A673 (cell line): ENCODE measurements around the gene MMP27. TPM values are rescaled to one million over a fixed set of nuclear protein-coding genes. Genes with fewer than 3 reads are reported as not detected.

Experiments
- BruUV-seq: library from RNA; stranded (reverse); fragments of 400-500 nt; replicated peaks from 2 replicates; lab custom pipeline; 2021; lab: Mats Ljungman, UMichigan
- CTCF ChIA-PET: fragments of 300-600 bp; sonication (Branson Sonifier 250); formaldehyde crosslinking; loops from one replicate; lab custom pipeline; 2022; ENCODE audit warnings: antibody characterized with exemption; lab: Charles Lee
- POLR2A ChIA-PET: fragments of 300-600 bp; sonication (Branson Sonifier 250); formaldehyde crosslinking; loops from one replicate; lab custom pipeline; 2022; ENCODE audit warnings: antibody characterized with exemption; ENCODE audit not compliant: low non-redundant PET; lab: Charles Lee
- DNase-seq: peaks from one replicate; pipeline ENCODE4 v3.0.0-alpha.2; 2015; ENCODE audit warnings: low spot score
- H3K27ac ChIP-seq: fragments of 200-600 bp; sonication (generic); 2 replicates; pipeline ENCODE4 v1.5.1; 2016; ENCODE audit warnings: mixed run types, low read depth, mild to moderate bottlenecking, mixed read lengths, antibody characterized with exemption, low read length; ENCODE audit not compliant: poor library complexity, severe bottlenecking
- H3K27me3 ChIP-seq: fragments of 200-600 bp; sonication (generic); replicated peaks from 2 replicates; pipeline ENCODE4 v1.6.1; 2017; ENCODE audit warnings: mixed run types, low read depth, mild to moderate bottlenecking, mixed read lengths, antibody characterized with exemption, low read length; ENCODE audit not compliant: insufficient read depth, poor library complexity
- H3K36me3 ChIP-seq: fragments of 200-600 bp; sonication (generic); 2 replicates; pipeline ENCODE4 v1.6.1; 2016; ENCODE audit warnings: mixed run types, mild to moderate bottlenecking, mixed read lengths, antibody characterized with exemption, low read length; ENCODE audit not compliant: insufficient read depth, poor library complexity, severe bottlenecking
- H3K4me1 ChIP-seq: fragments of 200-600 bp; sonication (generic); 2 replicates; pipeline ENCODE4 v1.6.1; 2017; ENCODE audit warnings: mixed run types, mild to moderate bottlenecking, mixed read lengths, antibody characterized with exemption, low read length; ENCODE audit not compliant: insufficient read depth, poor library complexity, severe bottlenecking
- H3K4me3 ChIP-seq: fragments of 200-600 bp; sonication (generic); 2 replicates; pipeline ENCODE4 v1.5.1; 2016; ENCODE audit warnings: low read depth, mixed run types, mild to moderate bottlenecking, mixed read lengths, low read length; ENCODE audit not compliant: poor library complexity, severe bottlenecking
- H3K9me3 ChIP-seq: fragments of 200-600 bp; sonication (generic); 2 replicates; pipeline ENCODE4 v1.6.1; 2016; ENCODE audit warnings: mixed run types, low read depth, mild to moderate bottlenecking, mixed read lengths, antibody characterized with exemption, low read length; ENCODE audit not compliant: poor library complexity, severe bottlenecking
- CTCF ChIP-seq: fragments of 300-800, 200-600 bp; sonication (generic); conservative IDR thresholded peaks from 2 replicates; pipeline ENCODE4 v1.5.1; 2017; ENCODE audit warnings: low read depth, mild to moderate bottlenecking, antibody characterized with exemption, low read length, moderate library complexity, mixed read lengths
- EZH2 ChIP-seq: fragments of 200-600 bp; sonication (generic); IDR thresholded peaks from 2 replicates; pipeline ENCODE4 v1.6.1; 2017; ENCODE audit warnings: borderline replicate concordance, low read depth, mild to moderate bottlenecking, mixed read lengths, antibody characterized with exemption, low read length; ENCODE audit not compliant: poor library complexity, severe bottlenecking
- intact Hi-C: fragments of 100-400 bp; cut with micrococcal nuclease; formaldehyde crosslinking; loops from one replicate; pipeline ENCODE4 v1.10.0; 2022; ENCODE audit not compliant: unreplicated experiment
- total RNA-seq: library from RNA; stranded (reverse); gene quantifications from 2 replicates; pipeline ENCODE4 v1.2.3, GENCODE V29; 2021

The MMP27 gene
- total RNA-seq, 1 experiment from 2014 or later = not detected

DNA sequence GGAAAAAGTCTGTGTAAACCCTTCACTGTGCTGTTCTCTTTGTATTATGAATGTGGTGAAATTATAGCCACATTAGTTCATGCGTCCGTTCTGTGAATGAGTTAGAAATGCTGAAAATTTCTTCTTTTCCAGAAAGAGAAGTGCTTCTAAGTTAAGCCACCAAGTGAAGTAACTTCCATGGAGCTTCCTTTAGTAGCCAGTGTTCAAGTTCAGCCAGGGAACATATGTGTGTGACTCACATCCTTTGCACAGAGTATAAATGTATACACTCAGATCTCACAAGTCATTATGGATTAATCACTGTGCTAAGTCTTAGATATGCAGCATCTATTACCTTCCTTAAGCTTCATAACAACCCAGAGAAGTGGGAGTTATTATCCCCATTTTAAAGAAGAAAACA lies 22.3 kb upstream of the MMP27 start:
- no TSS peak for BruUV-seq
- no peaks in the 10 kb centered on the region for H3K4me1 ChIP-seq
- H3K4me3 ChIP-seq = no peak overlapping the region
- no peaks in the 10 kb centered on the region for H3K27me3 ChIP-seq
- peak; percentile 62 for DNase-seq
- H3K36me3 ChIP-seq = no peaks in the 10 kb centered on the region
- no peak for TF ChIP-seq CTCF
- TF ChIP-seq EZH2 = no peak
- CTCF ChIA-PET = no interaction called here
- no peak overlapping the region for H3K27ac ChIP-seq
- POLR2A ChIA-PET = no interaction called here
- intact Hi-C loops = no loop called here
- no peaks in the 10 kb centered on the region for H3K9me3 ChIP-seq

GRCh38 chr11:102724904-102725500 lies 19.4 kb upstream of the MMP27 start, which contains the start of gene MMP8:
MMP8 (minus strand) TSS chr11:102724954; CDS start chr11:102724855, 99 bp downstream.
- no peak within 1 kb of the TSS for H3K4me3 ChIP-seq
- no peak for DNase-seq
- intact Hi-C loops = no loop called here
- no peak within 1 kb of the TSS for H3K27ac ChIP-seq
- TF ChIP-seq CTCF (no peak), EZH2 (no peak)
- H3K27me3 ChIP-seq = no peaks in the 10 kb centered on the region
- no TSS peak for BruUV-seq
- CTCF ChIA-PET = no interaction called here
- H3K36me3 ChIP-seq = no peaks in the 10 kb centered on the region
- no peaks in the 10 kb centered on the region for H3K9me3 ChIP-seq
- no peaks in the 10 kb centered on the region for H3K4me1 ChIP-seq
- POLR2A ChIA-PET = no interaction called here

DNA sequence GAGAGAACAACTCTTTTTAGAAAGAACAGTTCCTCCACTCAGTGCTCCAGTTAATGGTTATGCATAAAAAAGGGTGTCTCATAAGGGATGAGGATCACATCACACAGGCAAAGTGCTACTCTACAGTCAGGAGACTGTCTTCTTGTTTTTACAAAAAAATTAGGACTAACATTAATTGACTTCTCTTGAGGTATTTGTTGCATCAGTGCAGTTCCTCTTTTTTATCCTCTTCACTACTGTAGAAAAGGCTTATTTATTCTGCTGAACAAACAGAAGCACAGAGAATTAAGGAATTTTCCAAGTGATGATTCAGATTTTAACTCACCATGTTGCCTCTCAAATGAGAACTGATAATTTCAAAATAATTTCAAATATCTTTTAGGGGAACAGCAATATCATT lies 17.3 kb upstream of the MMP27 start:
- H3K27ac ChIP-seq = no peak overlapping the region
- ChIA-PET POLR2A (no interaction called here), CTCF (no interaction called here)
- no peaks in the 10 kb centered on the region for H3K9me3 ChIP-seq
- DNase-seq = no peak
- H3K4me3 ChIP-seq = no peak overlapping the region
- H3K4me1 ChIP-seq = no peaks in the 10 kb centered on the region
- H3K36me3 ChIP-seq = no peaks in the 10 kb centered on the region
- no TSS peak for BruUV-seq
- intact Hi-C loops = no loop called here
- TF ChIP-seq EZH2 = no peak
- no peak for TF ChIP-seq CTCF
- no peaks in the 10 kb centered on the region for H3K27me3 ChIP-seq
